CD4-positive, alpha-beta memory T cell (primary cell): ENCODE results near the gene GRIK4. TPM values are rescaled to one million over a fixed set of nuclear protein-coding genes. Genes with fewer than 3 reads are reported as not detected.

Source experiments
- CTCF ChIA-PET: fragments of 350-600 bp; sonication (Branson Sonifier 250); formaldehyde crosslinking; loops from one replicate; lab custom pipeline; 2021; ENCODE audit warnings: inconsistent platforms; ENCODE audit not compliant: partially characterized antibody; lab: Charles Lee
- POLR2A ChIA-PET: fragments of 350-600 bp; sonication (Branson Sonifier 250); formaldehyde crosslinking; loops from one replicate; lab custom pipeline; 2021; ENCODE audit not compliant: partially characterized antibody; lab: Charles Lee
- DNase-seq, 5 donors: peaks; one replicate each; pipeline versions ENCODE4 v3.0.0 to v3.0.0-alpha.2; 2020 to 2022; ENCODE audit warnings: mixed read lengths in 1 of 5
- H3K27ac ChIP-seq: one replicate; pipeline ENCODE4 v1.7.0; 2013; ENCODE audit warnings: low read depth, low read length
- H3K27me3 ChIP-seq: 2 replicates; pipeline ENCODE4 v1.7.0; 2013; ENCODE audit warnings: mild to moderate bottlenecking, low read length, moderate library complexity; ENCODE audit not compliant: insufficient read depth
- H3K36me3 ChIP-seq: 2 replicates; pipeline ENCODE4 v1.7.0; 2013; ENCODE audit warnings: mild to moderate bottlenecking, low read length, moderate library complexity; ENCODE audit not compliant: insufficient read depth
- H3K4me1 ChIP-seq: 2 replicates; pipeline ENCODE4 v1.7.0; 2013; ENCODE audit warnings: mild to moderate bottlenecking, low read length, moderate library complexity; ENCODE audit not compliant: insufficient read depth
- H3K4me3 ChIP-seq, 2 donors: one replicate each; pipeline ENCODE4 v1.7.0; 2013; ENCODE audit warnings: low read length in 2 of 2, mild to moderate bottlenecking in 1 of 2
- H3K9me3 ChIP-seq, 2 donors: one replicate each; pipeline ENCODE4 v1.7.0; 2013; ENCODE audit warnings: low read length in 2 of 2, control low read depth in 1 of 2; ENCODE audit not compliant: control insufficient read depth in 1 of 2
- H3K27ac Mint-ChIP-seq, 7 donors: one replicate each; pipeline ENCODE4 v1.8.0; 2020 to 2021; ENCODE audit warnings: mixed read lengths in 7 of 7, mild to moderate bottlenecking in 6 of 7, inconsistent platforms in 3 of 7, moderate library complexity in 3 of 7
- H3K27me3 Mint-ChIP-seq, 2 donors: one replicate each; pipeline ENCODE4 v1.8.0; 2020 to 2021; ENCODE audit warnings: mixed read lengths in 2 of 2
- H3K36me3 Mint-ChIP-seq, 2 donors: one replicate each; pipeline ENCODE4 v1.8.0; 2020 to 2021; ENCODE audit warnings: mixed read lengths in 2 of 2, inconsistent platforms in 1 of 2, mild to moderate bottlenecking in 1 of 2
- H3K4me1 Mint-ChIP-seq, 4 donors: one replicate each; pipeline ENCODE4 v1.8.0; 2020 to 2021; ENCODE audit warnings: mixed read lengths in 4 of 4, mild to moderate bottlenecking in 1 of 4
- H3K4me3 Mint-ChIP-seq, 8 donors: one replicate each; pipeline ENCODE4 v1.8.0; 2020 to 2021; ENCODE audit warnings: mixed read lengths in 8 of 8, mild to moderate bottlenecking in 7 of 8, moderate library complexity in 6 of 8, inconsistent platforms in 3 of 8
- H3K9me3 Mint-ChIP-seq, 8 donors: one replicate each; pipeline ENCODE4 v1.8.0; 2020 to 2021; ENCODE audit warnings: mixed read lengths in 8 of 8, mild to moderate bottlenecking in 5 of 8, inconsistent platforms in 3 of 8, moderate library complexity in 1 of 8
- intact Hi-C: fragments of 100-400 bp; cut with micrococcal nuclease; formaldehyde crosslinking; loops from one replicate; pipeline ENCODE4 v1.15.1; 2023
- polyA plus RNA-seq, 2 donors: library from polyadenylated mRNA; unstranded; fragments of 300-500 nt; fragmentation: Illumina TruSeq; gene quantifications; one replicate each; pipeline ENCODE4 v1.2.3, GENCODE V29; 2021
- total RNA-seq, 2 experiments: library from RNA; stranded (reverse); gene quantifications; one replicate each; pipeline ENCODE4 v1.2.3, GENCODE V29; 2021

GRIK4 gene
- total and polyA plus RNA-seq, 4 experiments from 2014 or later = 0.06 TPM; not detected in 3

DNA sequence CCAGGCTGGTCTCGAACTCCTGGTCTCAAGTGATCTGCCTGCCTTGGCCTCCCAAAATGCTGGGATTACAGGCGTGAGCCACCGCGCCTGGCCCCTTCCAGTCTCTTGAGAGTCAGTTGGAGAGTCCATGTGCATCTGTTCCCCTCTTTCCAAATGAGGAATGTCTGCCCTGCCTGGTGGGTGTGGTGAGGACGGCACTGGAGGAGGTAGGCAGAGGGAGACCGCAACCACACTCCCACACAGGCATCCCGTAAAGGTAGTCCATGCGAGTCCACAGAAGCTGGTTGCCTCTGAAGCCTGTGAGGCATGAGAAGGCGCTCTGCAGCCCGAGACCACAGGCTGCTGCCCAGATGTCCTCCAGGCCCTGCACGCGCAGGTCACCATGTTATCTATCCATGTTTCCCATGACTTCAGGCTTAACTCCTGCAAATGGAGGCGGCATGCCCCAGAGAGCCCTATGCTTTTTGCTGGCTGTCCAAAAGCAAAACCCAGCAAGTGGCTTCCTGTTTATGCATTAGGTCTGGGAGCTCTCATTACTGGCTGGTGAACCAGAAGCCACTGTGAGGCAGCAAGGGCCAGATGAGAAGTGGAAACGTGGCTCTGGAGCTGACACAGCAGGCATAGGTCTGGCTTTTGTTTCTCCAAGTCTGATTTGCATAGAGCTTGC is 43.4 kb downstream of the GRIK4 start:
- intact Hi-C loops = no loop called here
- Histone ChIP-seq H3K9me3 (no peaks in the 10 kb centered on the region), H3K4me1 (no peaks in the 10 kb centered on the region), H3K36me3 (no peaks in the 10 kb centered on the region), H3K27ac (no peak overlapping the region), H3K4me3 (no peak overlapping the region), H3K27me3 (no peaks in the 10 kb centered on the region)
- no peak for DNase-seq
- Mint-ChIP-seq H3K4me1 (no peaks in the 10 kb centered on the region), H3K27me3 (peaks cover 6 to 25% of the 10 kb centered on the region in 2 donors), H3K36me3 (no peaks in the 10 kb centered on the region), H3K27ac (no peak overlapping the region), H3K9me3 (no peaks in the 10 kb centered on the region), H3K4me3 (no peak overlapping the region)
- CTCF ChIA-PET = no interaction called here
- POLR2A ChIA-PET = no interaction called here

DNA sequence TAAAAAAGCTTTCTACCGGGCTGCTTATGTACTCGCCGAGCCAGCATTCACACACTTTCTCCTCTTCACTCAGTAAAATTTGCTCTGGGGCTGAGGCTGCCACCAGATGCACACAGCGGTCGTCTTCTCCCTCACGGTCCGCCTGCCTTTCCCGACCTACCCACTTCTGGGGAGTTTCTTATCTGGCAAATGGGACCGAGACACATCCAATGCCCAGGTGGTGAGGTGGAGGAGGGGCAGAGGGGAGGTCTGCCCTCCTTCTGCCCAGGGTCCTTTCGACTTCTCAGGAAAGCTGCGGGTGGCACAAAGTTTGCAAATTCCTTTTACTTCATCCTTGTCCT is 43.9 kb downstream of the GRIK4 start:
- intact Hi-C loops = no loop called here

DNA sequence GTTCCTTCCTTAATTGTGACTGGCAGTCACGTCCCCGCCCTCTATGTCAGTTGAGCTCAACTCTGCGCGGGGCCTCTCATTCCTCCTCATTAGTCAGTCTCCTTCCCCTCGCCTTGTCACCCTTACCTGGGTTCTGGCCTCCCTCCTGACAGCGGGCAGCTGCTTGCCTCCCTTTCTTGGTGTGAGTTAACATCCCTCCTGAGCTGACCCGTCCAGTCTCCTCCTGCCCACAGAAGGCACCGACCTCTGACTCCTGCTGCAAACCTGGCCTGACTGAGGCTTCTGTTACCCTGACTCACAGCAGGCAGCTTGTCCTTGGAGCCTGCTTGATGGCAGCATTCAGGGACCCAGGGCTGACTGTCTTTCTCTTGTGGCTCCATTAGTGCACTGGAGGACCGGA is 45.2 kb downstream of the GRIK4 start:
- H3K4me3 ChIP-seq = no peak overlapping the region
- ChIA-PET POLR2A (no interaction called here), CTCF (no interaction called here)
- Mint-ChIP-seq H3K4me3 (no peak overlapping the region), H3K4me1 (no peaks in the 10 kb centered on the region), H3K27ac (no peak overlapping the region), H3K27me3 (peaks cover 7 to 24% of the 10 kb centered on the region in 2 donors), H3K36me3 (no peaks in the 10 kb centered on the region), H3K9me3 (no peaks in the 10 kb centered on the region)
- no peaks in the 10 kb centered on the region for H3K9me3 ChIP-seq
- no peak for DNase-seq
- H3K4me1 ChIP-seq = no peaks in the 10 kb centered on the region
- no peaks in the 10 kb centered on the region for H3K36me3 ChIP-seq
- no peaks in the 10 kb centered on the region for H3K27me3 ChIP-seq
- H3K27ac ChIP-seq = no peak overlapping the region
- intact Hi-C loops = no loop called here

More for the DNA sequence above, 43.9 kb downstream of the GRIK4 start:
- no peak overlapping the region for H3K27ac Mint-ChIP-seq
- ChIA-PET POLR2A (no interaction called here), CTCF (no interaction called here)
- H3K4me3 Mint-ChIP-seq = no peak overlapping the region
- H3K27ac ChIP-seq = no peak overlapping the region
- H3K36me3 Mint-ChIP-seq = no peaks in the 10 kb centered on the region
- H3K36me3 ChIP-seq = no peaks in the 10 kb centered on the region
- H3K27me3 ChIP-seq = no peaks in the 10 kb centered on the region
- no peaks in the 10 kb centered on the region for H3K9me3 ChIP-seq
- H3K4me1 Mint-ChIP-seq = no peaks in the 10 kb centered on the region
- H3K9me3 Mint-ChIP-seq = no peaks in the 10 kb centered on the region
- DNase-seq = no peak
- H3K4me3 ChIP-seq = no peak overlapping the region
- H3K27me3 Mint-ChIP-seq = peaks cover 6 to 21% of the 10 kb centered on the region in 2 donors
- no peaks in the 10 kb centered on the region for H3K4me1 ChIP-seq

DNA sequence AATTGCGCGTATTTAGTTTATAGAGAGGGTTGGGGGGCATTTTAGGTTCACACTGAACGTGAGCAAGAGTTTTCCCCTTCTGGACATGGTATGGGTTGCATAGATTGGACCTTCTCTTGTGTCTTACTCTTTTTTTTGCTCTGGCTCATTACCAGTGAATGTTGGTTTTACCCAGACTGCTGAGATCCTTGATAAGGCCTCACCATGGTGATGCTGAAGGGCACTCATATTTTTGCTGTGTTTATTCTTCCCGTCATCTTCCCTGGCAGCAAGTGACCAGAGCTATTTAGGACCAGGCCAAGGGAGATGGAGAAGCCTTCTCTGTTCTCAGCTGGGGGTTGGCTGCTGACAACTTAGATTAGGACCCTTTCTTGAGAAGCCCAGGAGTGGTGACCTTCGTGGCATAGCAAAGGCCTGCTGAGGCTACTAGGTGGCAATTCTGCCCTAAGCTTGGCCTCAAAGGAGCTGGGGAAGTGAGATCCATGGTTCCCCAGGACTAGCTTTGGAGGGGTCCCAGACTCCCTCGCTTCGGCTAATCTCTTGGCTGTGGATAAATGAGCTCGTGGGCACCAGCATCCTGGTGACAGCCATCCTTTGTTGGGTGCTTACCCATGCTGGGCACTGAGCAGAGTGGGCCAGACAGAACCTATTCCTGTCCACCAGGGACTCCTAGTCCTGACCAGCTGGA is 47.3 kb downstream of the GRIK4 start:
- Histone ChIP-seq H3K4me3 (no peak overlapping the region), H3K4me1 (no peaks in the 10 kb centered on the region), H3K27ac (no peak overlapping the region), H3K27me3 (peaks cover 3% of the 10 kb centered on the region), H3K36me3 (no peaks in the 10 kb centered on the region), H3K9me3 (no peaks in the 10 kb centered on the region)
- no peaks in the 10 kb centered on the region for H3K4me1 Mint-ChIP-seq
- no peak for DNase-seq
- POLR2A ChIA-PET = no interaction called here
- H3K36me3 Mint-ChIP-seq = no peaks in the 10 kb centered on the region
- H3K9me3 Mint-ChIP-seq = peaks cover 0 to 2% (median 0%) of the 10 kb centered on the region in 8 donors
- intact Hi-C loops = no loop called here
- peaks cover 15 to 29% of the 10 kb centered on the region in 2 donors for H3K27me3 Mint-ChIP-seq
- H3K27ac Mint-ChIP-seq = no peak overlapping the region
- H3K4me3 Mint-ChIP-seq = no peak overlapping the region
- CTCF ChIA-PET = no interaction called here

DNA sequence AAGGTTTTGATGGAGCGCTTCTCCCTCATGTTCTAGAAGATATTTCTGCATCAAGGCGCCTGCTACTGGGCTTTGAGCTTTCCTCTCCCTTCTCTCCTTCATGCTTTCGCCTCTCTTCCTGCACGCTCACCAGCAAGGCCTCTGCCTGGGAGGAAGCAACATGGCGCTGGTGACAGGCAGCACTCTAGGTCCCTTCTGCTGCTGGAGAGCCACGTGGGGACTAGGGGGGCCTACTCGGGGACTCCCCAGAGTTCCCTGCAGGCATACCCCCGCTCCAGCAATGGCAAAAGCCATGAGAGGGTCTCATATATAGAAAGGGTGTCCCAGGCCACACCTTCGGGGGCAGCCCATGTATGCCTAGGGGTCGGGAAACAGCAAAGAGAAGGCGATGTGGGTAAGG is 49.7 kb downstream of the GRIK4 start:
- POLR2A ChIA-PET = no interaction called here
- H3K27me3 ChIP-seq = peaks cover 10% of the 10 kb centered on the region
- no peak for DNase-seq
- Mint-ChIP-seq H3K27ac (no peak overlapping the region), H3K4me3 (no peak overlapping the region), H3K4me1 (peaks cover 0 to 4% (median 2%) of the 10 kb centered on the region in 4 donors), H3K36me3 (no peaks in the 10 kb centered on the region), H3K27me3 (peaks cover 24 to 34% of the 10 kb centered on the region in 2 donors), H3K9me3 (peaks cover 0 to 2% (median 0%) of the 10 kb centered on the region in 8 donors)
- no peaks in the 10 kb centered on the region for H3K36me3 ChIP-seq
- H3K4me3 ChIP-seq = no peak overlapping the region
- CTCF ChIA-PET = no interaction called here
- H3K9me3 ChIP-seq = no peaks in the 10 kb centered on the region
- H3K27ac ChIP-seq = no peak overlapping the region
- intact Hi-C loops = no loop called here
- no peaks in the 10 kb centered on the region for H3K4me1 ChIP-seq

DNA sequence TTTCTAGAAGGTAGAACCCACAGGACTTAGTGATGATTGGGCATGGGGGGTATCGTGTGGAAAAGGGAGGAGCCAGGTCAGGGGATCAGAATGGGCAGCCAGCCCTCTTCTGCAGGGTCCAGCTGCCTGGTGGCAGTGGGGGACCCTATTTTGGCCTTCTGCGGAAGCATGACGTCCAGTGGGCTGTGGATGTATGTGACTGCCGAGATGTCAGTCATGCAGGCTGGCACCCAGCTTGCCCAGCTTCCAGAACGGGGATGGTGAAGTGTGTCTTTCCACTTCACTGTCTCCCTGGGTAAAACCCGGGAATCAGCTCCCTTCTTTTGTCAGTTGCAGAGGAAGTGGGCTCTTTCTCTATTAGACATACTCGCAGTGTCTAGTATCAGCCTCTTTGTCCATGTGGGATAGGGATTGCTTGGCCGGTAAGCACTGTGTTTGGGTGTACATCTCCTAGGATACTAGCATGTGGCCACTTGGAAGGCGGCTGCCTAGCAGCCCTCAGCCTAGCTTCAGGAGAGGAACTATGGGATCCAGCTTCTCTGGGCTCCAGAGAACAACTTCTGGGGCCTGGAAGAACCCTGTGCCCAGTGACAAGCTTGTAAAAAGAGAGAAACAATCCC is 51.4 kb downstream of the GRIK4 start:
- Histone ChIP-seq H3K4me3 (no peak overlapping the region), H3K4me1 (no peaks in the 10 kb centered on the region), H3K27ac (no peak overlapping the region), H3K9me3 (no peaks in the 10 kb centered on the region), H3K27me3 (peaks cover 10% of the 10 kb centered on the region), H3K36me3 (no peaks in the 10 kb centered on the region)
- Mint-ChIP-seq H3K9me3 (peaks cover 0 to 2% (median 0%) of the 10 kb centered on the region in 8 donors), H3K27me3 (peaks cover 29 to 39% of the 10 kb centered on the region in 2 donors), H3K4me3 (no peak overlapping the region), H3K36me3 (no peaks in the 10 kb centered on the region), H3K4me1 (peaks cover 0 to 4% (median 2%) of the 10 kb centered on the region in 4 donors), H3K27ac (no peak overlapping the region)
- ChIA-PET POLR2A (no interaction called here), CTCF (no interaction called here)
- no peak for DNase-seq
- intact Hi-C loops = no loop called here

DNA sequence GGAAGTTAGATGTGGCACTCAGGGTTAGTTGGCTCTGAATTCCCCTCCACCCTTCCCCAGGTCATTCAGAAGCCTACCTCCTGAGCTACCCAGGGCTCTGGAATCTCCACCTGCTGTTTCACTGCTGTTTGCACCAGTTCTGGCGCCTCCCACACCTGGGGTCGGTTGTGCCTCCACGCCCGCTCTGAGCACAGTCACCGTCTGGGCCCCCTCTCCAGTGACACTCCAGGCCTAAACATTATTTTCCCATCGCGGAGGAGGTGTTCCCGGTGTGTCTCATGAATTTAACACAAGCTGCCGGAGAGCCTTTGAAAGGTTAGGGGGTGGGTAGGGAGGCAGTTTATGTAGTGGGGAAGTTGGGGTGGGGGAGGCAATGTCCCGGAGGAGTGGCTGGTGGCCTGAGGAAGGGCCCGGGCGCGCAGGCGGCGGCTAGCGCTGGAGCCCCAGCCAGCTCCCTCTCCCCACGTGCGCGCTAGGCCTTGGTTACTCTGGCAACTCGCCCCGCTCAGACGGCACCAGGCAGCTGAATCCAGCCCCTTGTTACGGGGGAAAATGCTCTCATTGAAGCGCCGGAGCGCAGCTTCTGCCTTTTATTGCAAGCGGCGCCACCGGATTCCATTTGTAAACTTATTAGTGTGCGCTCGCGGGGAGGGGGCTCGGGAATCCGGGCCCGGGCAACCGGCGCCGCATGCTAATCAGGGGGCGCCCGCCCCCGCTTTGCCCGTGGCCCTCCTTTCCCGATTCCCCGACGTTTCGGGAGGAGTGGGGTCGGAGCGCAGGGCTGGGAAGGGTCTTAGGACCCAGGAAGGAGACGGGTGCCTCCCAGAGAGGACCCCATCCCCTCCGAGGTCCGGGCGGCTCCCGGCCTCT is 52.4 kb downstream of the GRIK4 start:
- no peaks in the 10 kb centered on the region for H3K9me3 ChIP-seq
- no peak for DNase-seq
- Mint-ChIP-seq H3K27me3 (peaks cover 32 to 41% of the 10 kb centered on the region in 2 donors), H3K4me3 (no peak overlapping the region), H3K36me3 (no peaks in the 10 kb centered on the region), H3K27ac (no peak overlapping the region), H3K4me1 (peaks cover 0 to 4% (median 2%) of the 10 kb centered on the region in 4 donors), H3K9me3 (peaks cover 0 to 2% (median 0%) of the 10 kb centered on the region in 8 donors)
- no peak overlapping the region for H3K4me3 ChIP-seq
- H3K27me3 ChIP-seq = peaks cover 10% of the 10 kb centered on the region
- ChIA-PET POLR2A (no interaction called here), CTCF (no interaction called here)
- intact Hi-C loops = no loop called here
- no peak overlapping the region for H3K27ac ChIP-seq
- H3K4me1 ChIP-seq = no peaks in the 10 kb centered on the region
- no peaks in the 10 kb centered on the region for H3K36me3 ChIP-seq
